MM.1S (cell line): ENCODE data around the gene PIP4K2A.

Source experiments
- DNase-seq: peaks from one replicate; pipeline ENCODE4 v3.0.0-alpha.2; 2015
- H2AFZ ChIP-seq: fragments of 300-600 bp; sonication (generic); 2 replicates; pipeline ENCODE4 v1.6.0; 2016; ENCODE audit warnings: antibody characterized with exemption, low read length
- H3F3A ChIP-seq: fragments of 300-600 bp; sonication (generic); 2 replicates; pipeline ENCODE4 v1.6.1; 2016; ENCODE audit warnings: mild to moderate bottlenecking, antibody characterized with exemption, low read length, moderate library complexity, mixed read lengths; ENCODE audit not compliant: insufficient read depth
- H3K27ac ChIP-seq: fragments of 300-600 bp; sonication (generic); 2 replicates; pipeline ENCODE4 v1.5.1; 2016; ENCODE audit warnings: mild to moderate bottlenecking, low read length
- H3K27me3 ChIP-seq: fragments of 300-600 bp; sonication (generic); replicated peaks from 2 replicates; pipeline ENCODE4 v1.6.0; 2016; ENCODE audit warnings: low read length; ENCODE audit not compliant: insufficient read depth
- H3K36me3 ChIP-seq: fragments of 300-600 bp; sonication (generic); replicated peaks from 2 replicates; pipeline ENCODE4 v1.6.1; 2016; ENCODE audit warnings: mild to moderate bottlenecking, low read length, mixed read lengths; ENCODE audit not compliant: insufficient read depth
- H3K4me1 ChIP-seq: fragments of 300-600 bp; sonication (generic); 2 replicates; pipeline ENCODE4 v1.6.1; 2016; ENCODE audit warnings: low read length, mixed read lengths
- H3K4me2 ChIP-seq: fragments of 300-600 bp; sonication (generic); 2 replicates; pipeline ENCODE4 v1.6.0; 2016; ENCODE audit warnings: low read depth, low read length
- H3K4me3 ChIP-seq: fragments of 300-600 bp; sonication (generic); 2 replicates; pipeline ENCODE4 v1.5.1; 2016; ENCODE audit warnings: low read length, mixed read lengths
- H3K79me2 ChIP-seq: fragments of 300-600 bp; sonication (generic); 2 replicates; pipeline ENCODE4 v1.6.1; 2016; ENCODE audit warnings: mixed run types, low read length, mixed read lengths
- H3K9ac ChIP-seq: fragments of 300-600 bp; sonication (generic); 2 replicates; pipeline ENCODE4 v1.6.1; 2016; ENCODE audit warnings: low read length, mixed read lengths
- H3K9me2 ChIP-seq: fragments of 300-600 bp; sonication (generic); replicated peaks from 2 replicates; pipeline ENCODE4 v1.6.1; 2016; ENCODE audit warnings: mild to moderate bottlenecking, low read length, mixed read lengths; ENCODE audit not compliant: insufficient read depth
- H3K9me3 ChIP-seq: fragments of 300-600 bp; sonication (generic); replicated peaks from 2 replicates; pipeline ENCODE4 v1.6.1; 2016; ENCODE audit warnings: mild to moderate bottlenecking, low read length, mixed read lengths; ENCODE audit not compliant: insufficient read depth
- H4K20me1 ChIP-seq: fragments of 300-600 bp; sonication (generic); 2 replicates; pipeline ENCODE4 v1.6.1; 2016; ENCODE audit warnings: mild to moderate bottlenecking, low read length, moderate library complexity, mixed read lengths; ENCODE audit not compliant: insufficient read depth
- CTCF ChIP-seq: fragments of 300-600 bp; sonication (generic); IDR thresholded peaks from 2 replicates; pipeline ENCODE4 v1.5.1; 2016; ENCODE audit warnings: antibody characterized with exemption, low read length, mixed read lengths
- EZH2 ChIP-seq: fragments of 300-600 bp; sonication (generic); optimal IDR thresholded peaks from 2 replicates; pipeline ENCODE3; 2017; ENCODE audit warnings: low read depth, mild to moderate bottlenecking, antibody characterized with exemption, low read length, mixed read lengths
- EZH2phosphoT487 ChIP-seq: fragments of 300-600 bp; sonication (generic); IDR thresholded peaks from 2 replicates; pipeline ENCODE4 v1.6.1; 2018; ENCODE audit warnings: antibody characterized with exemption, low read length

The PIP4K2A gene

GRCh38 chr10:22672319-22673090 is 41.9 kb downstream of the PIP4K2A start:
- H3K27me3 ChIP-seq = no peaks in the 10 kb centered on the region
- H4K20me1 ChIP-seq = no peaks in the 10 kb centered on the region
- no peak for DNase-seq
- no peak overlapping the region for H3K27ac ChIP-seq
- H3F3A ChIP-seq = no peaks in the 10 kb centered on the region
- no peaks in the 10 kb centered on the region for H3K9me3 ChIP-seq
- H3K4me3 ChIP-seq = no peak overlapping the region
- H2AFZ ChIP-seq = no peak overlapping the region
- H3K36me3 ChIP-seq = no peaks in the 10 kb centered on the region
- peaks cover 95% of the 10 kb centered on the region for H3K79me2 ChIP-seq
- TF ChIP-seq CTCF (no peak), EZH2phosphoT487 (no peak), EZH2 (no peak)
- no peak overlapping the region for H3K4me2 ChIP-seq
- H3K4me1 ChIP-seq = no peaks in the 10 kb centered on the region
- H3K9me2 ChIP-seq = no peaks in the 10 kb centered on the region
- H3K9ac ChIP-seq = no peak overlapping the region

- no peaks in the 10 kb centered on the region for H3K9me3 ChIP-seq
- H3K36me3 ChIP-seq = no peaks in the 10 kb centered on the region
- H3K4me3 ChIP-seq = no peak overlapping the region
- H3K4me1 ChIP-seq = no peaks in the 10 kb centered on the region
- no peak for TF ChIP-seq EZH2phosphoT487
- TF ChIP-seq CTCF = no peak
- TF ChIP-seq EZH2 = no peak
- no peak for DNase-seq
- H3K4me2 ChIP-seq = no peak overlapping the region
- H3K9ac ChIP-seq = no peak overlapping the region
- no peaks in the 10 kb centered on the region for H3K9me2 ChIP-seq
- H3F3A ChIP-seq = no peaks in the 10 kb centered on the region
- H2AFZ ChIP-seq = no peak overlapping the region
- H3K27ac ChIP-seq = no peak overlapping the region
- H4K20me1 ChIP-seq = no peaks in the 10 kb centered on the region; the same call in 1 of the 2 replicates
- H3K79me2 ChIP-seq = peaks cover 95% of the 10 kb centered on the region
- no peaks in the 10 kb centered on the region for H3K27me3 ChIP-seq
Measured at GRCh38 chr10:22670788-22671187, 43.6 kb downstream of the PIP4K2A start.

- peaks cover 86% of the 10 kb centered on the region for H3K79me2 ChIP-seq
- no peaks in the 10 kb centered on the region for H3K4me1 ChIP-seq
- DNase-seq = no peak
- no peaks in the 10 kb centered on the region for H3K36me3 ChIP-seq
- no peaks in the 10 kb centered on the region; the same call in 1 of the 2 replicates for H4K20me1 ChIP-seq
- no peak overlapping the region for H2AFZ ChIP-seq
- no peaks in the 10 kb centered on the region for H3K27me3 ChIP-seq
- no peaks in the 10 kb centered on the region for H3K9me3 ChIP-seq
- H3K4me3 ChIP-seq = no peak overlapping the region
- no peaks in the 10 kb centered on the region; the same call in 1 of the 2 replicates for H3F3A ChIP-seq
- no peak overlapping the region for H3K4me2 ChIP-seq
- no peak for TF ChIP-seq EZH2phosphoT487
- TF ChIP-seq EZH2 = no peak
- TF ChIP-seq CTCF = no peak
- H3K9ac ChIP-seq = no peak overlapping the region
- no peaks in the 10 kb centered on the region for H3K9me2 ChIP-seq
- no peak overlapping the region for H3K27ac ChIP-seq
Measured at GRCh38 chr10:22669163-22669711, 45.1 kb downstream of the PIP4K2A start.
